ENCODE data around the gene MAPK8IP2.

The MAPK8IP2 gene

DNA sequence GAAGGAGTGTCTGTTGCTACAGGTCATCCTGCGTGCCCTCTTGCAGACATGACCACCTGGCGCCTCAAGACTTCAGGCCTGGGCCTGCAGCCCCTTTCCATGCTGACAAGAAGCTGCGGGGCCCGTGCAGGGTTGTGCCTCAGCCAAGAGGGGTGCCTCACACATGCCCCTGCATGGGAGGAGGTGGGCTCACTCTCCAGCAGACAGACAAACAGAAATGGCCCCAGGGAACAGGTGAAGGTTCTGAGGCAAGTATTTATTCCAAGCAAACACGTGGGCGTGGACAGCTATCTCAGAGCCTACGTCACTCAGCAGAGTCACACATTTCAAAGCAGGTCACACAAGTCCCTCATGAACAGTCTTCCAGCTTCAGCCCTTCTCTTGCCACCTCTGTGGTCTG is 32.0 kb upstream of the MAPK8IP2 start:
- H3K4me1 ChIP-seq (ENCODE audit: insufficient read depth, low read length), result peaks cover 3% of the 10 kb centered on the region
- H3K27me3 ChIP-seq (ENCODE audit: control insufficient read depth in 1 of 2, insufficient read depth in 2 of 2, low read length in 2 of 2), result no peaks in the 10 kb centered on the region
- no peak overlapping the region for H3K27ac ChIP-seq (ENCODE audit: low read depth, low read length)
- no peak overlapping the region for H3K9ac ChIP-seq (ENCODE audit: low read length)
- H3K4me3 ChIP-seq (ENCODE audit: low read depth in 1 of 2, low read length in 2 of 2), result no peak overlapping the region
- no peaks in the 10 kb centered on the region for H3K9me3 ChIP-seq (ENCODE audit: low read length)
- no peaks in the 10 kb centered on the region for H3K36me3 ChIP-seq (ENCODE audit: insufficient read depth, low read length)

DNA sequence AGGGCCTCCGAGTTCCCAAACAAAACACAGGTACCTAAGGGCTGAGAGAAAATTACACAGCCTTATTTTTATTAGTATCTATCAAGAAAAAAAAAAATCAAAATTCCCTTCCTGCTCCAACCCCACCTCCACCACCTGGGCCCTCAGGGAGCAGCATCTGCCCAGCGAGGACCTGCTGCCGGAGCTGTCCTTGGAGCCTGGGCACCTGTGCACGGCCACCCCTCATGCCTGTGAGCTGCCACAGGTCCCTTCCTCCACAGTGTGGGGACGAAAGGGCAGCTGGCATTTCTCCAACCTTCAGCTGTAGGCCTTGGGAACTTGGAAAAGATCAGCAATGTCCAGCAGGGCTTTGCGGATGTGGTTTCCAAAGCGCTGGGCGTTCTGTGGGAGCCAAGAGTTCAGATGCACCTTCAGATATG is 31.5 kb upstream of the MAPK8IP2 start:
- no peak overlapping the region for H3K9ac ChIP-seq (ENCODE audit: low read length)
- no peak overlapping the region for H3K4me3 ChIP-seq (ENCODE audit: low read depth in 1 of 2, low read length in 2 of 2)
- no peaks in the 10 kb centered on the region for H3K27me3 ChIP-seq (ENCODE audit: control insufficient read depth in 1 of 2, insufficient read depth in 2 of 2, low read length in 2 of 2)
- H3K27ac ChIP-seq (ENCODE audit: low read depth, low read length), result no peak overlapping the region
- H3K4me1 ChIP-seq (ENCODE audit: insufficient read depth, low read length), result no peaks in the 10 kb centered on the region
- no peaks in the 10 kb centered on the region for H3K36me3 ChIP-seq (ENCODE audit: insufficient read depth, low read length)
- H3K9me3 ChIP-seq (ENCODE audit: low read length), result no peaks in the 10 kb centered on the region

DNA sequence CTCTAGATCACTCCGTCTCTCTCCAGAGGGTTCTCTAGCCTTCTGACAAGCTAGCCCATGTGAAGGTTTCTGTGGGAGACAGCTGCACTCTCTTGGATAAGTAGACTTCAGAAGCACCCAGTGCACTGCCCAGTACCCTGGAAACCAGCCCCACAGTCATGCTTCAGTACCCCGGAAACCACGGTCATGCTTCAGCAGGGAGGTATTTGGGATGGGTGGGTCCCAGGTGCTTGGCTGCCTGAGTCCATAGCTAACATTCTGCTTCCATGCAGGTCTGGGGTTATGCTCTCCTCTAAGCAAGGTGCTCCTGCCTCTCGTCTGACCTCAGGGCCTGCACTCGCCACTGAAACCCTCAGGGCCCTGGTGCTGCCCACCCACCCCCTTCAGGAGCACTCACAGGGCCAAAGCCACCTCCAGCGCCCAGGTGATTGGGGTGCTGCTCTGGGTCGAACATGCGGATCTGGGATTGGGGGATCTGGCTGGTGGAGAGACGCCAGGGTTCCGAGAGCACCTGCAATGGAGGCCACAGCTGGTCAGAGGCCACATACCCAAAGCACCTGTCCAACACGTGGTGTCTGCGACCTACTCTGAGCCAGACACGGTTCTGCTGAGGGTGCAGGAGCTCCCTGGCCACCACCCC is 30.6 kb upstream of the MAPK8IP2 start:
- no peak overlapping the region for H3K9ac ChIP-seq (ENCODE audit: low read length)

DNA sequence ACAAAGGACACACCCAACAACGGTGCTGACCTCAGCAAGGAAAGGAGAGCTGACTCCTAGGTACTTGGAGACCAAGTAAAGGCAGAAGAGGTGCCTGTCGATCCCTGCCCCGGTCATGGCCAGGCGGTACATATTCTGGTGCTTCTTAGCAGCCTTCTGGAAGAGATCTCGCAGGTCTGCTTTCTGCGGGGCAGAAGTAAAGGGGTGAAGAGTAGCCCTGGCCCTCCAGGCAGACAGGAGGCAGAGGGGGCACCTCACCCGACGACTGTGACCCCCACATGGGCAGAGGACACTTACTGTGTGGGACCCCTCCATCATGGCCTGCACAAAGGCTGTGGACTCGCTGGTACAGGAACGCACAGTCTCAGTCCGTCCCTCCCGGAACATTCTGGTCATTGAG is 29.7 kb upstream of the MAPK8IP2 start:
- H3K9ac ChIP-seq (ENCODE audit: low read length), result no peak overlapping the region
- no peaks in the 10 kb centered on the region for H3K4me1 ChIP-seq (ENCODE audit: insufficient read depth, low read length)
- H3K4me3 ChIP-seq (ENCODE audit: low read depth in 1 of 2, low read length in 2 of 2), result no peak overlapping the region
- no peaks in the 10 kb centered on the region for H3K36me3 ChIP-seq (ENCODE audit: insufficient read depth, low read length)
- no peak overlapping the region for H3K27ac ChIP-seq (ENCODE audit: low read depth, low read length)
- no peaks in the 10 kb centered on the region for H3K27me3 ChIP-seq (ENCODE audit: control insufficient read depth in 1 of 2, insufficient read depth in 2 of 2, low read length in 2 of 2)
- H3K9me3 ChIP-seq (ENCODE audit: low read length), result no peaks in the 10 kb centered on the region

More for the DNA sequence above, 30.6 kb upstream of the MAPK8IP2 start:
- H3K9me3 ChIP-seq (ENCODE audit: low read length), result no peaks in the 10 kb centered on the region
- no peaks in the 10 kb centered on the region for H3K36me3 ChIP-seq (ENCODE audit: insufficient read depth, low read length)
- H3K27me3 ChIP-seq (ENCODE audit: control insufficient read depth in 1 of 2, insufficient read depth in 2 of 2, low read length in 2 of 2), result no peaks in the 10 kb centered on the region
- no peaks in the 10 kb centered on the region for H3K4me1 ChIP-seq (ENCODE audit: insufficient read depth, low read length)
- no peak overlapping the region for H3K4me3 ChIP-seq (ENCODE audit: low read depth in 1 of 2, low read length in 2 of 2)
- no peak overlapping the region for H3K27ac ChIP-seq (ENCODE audit: low read depth, low read length)

DNA sequence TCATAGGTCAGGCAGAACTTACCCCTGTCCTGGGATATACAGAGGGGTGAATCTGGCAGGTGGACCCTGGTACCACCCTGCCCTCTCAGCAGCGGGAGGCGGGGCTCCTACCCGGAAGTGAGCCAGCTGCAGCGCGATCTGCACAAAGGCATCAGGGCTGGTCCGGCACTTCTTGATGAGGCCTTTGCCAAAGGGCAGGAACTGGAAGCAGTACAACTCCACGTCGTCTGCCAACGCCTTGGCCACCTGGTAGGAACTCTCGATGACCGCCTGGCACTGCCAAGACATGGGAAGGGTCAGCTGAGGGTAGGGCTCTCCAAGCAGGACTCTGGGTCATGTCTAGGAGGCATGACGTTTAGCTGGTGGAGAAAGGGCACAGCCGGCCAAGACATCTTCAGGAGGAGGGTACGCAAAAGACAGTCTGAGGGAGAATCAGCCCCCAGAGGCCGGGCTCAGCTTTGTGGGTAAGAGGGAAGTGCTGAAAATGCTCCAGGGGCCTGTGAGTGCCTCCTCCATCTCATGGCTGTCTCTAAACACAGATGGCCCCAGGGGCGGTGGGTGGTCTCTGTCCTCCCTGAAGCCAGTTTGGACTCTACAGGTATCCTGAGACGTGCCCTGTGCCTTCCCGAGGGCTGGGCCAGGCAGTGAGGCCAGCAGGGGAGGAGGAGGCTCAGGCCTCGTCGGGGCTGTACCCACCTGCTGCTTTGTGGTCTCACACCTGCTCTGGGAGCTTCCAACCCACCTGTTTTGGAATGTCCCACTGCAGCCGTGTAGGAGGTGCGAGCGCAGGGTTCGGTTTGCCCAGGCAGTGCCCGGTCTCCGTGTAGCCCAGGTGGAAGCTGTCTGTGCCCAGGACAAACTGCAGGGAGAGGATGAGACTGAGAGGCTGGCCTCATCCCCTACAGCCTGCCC is 29.1 kb upstream of the MAPK8IP2 start:
- Histone ChIP-seq H3K27me3 (ENCODE audit: control insufficient read depth in 1 of 2, insufficient read depth in 2 of 2, low read length in 2 of 2) (no peaks in the 10 kb centered on the region), H3K4me1 (ENCODE audit: insufficient read depth, low read length) (no peaks in the 10 kb centered on the region), H3K27ac (ENCODE audit: low read depth, low read length) (no peak overlapping the region), H3K9ac (ENCODE audit: low read length) (no peak overlapping the region), H3K4me3 (ENCODE audit: low read depth in 1 of 2, low read length in 2 of 2) (no peak overlapping the region), H3K9me3 (ENCODE audit: low read length) (no peaks in the 10 kb centered on the region), H3K36me3 (ENCODE audit: insufficient read depth, low read length) (no peaks in the 10 kb centered on the region)

DNA sequence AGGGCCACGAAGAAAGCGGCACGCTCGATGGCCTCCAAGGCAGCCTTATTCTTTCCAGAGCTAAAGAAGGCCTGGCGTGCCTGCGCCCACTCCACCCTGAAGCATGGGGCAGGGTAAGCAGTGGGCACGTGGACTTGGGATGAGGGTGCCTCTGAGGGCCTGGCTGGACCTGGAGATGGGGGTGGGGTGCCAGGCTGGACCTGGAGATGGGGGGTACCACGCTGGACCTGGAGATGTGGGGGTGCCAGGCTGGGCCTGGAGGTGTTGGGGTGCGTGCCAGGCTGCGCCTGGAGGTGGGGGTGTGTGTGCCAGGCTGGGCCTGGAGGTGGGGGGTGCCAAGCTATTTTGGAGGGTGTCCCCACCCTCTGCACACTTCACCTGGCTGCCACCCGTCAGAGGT is 27.6 kb upstream of the MAPK8IP2 start:
- H3K27me3 ChIP-seq (ENCODE audit: control insufficient read depth in 1 of 2, insufficient read depth in 2 of 2, low read length in 2 of 2), result peaks cover 0 to 7% of the 10 kb centered on the region in 2 donors
- no peaks in the 10 kb centered on the region for H3K9me3 ChIP-seq (ENCODE audit: low read length)
- no peaks in the 10 kb centered on the region for H3K4me1 ChIP-seq (ENCODE audit: insufficient read depth, low read length)
- no peaks in the 10 kb centered on the region for H3K36me3 ChIP-seq (ENCODE audit: insufficient read depth, low read length)
- no peak overlapping the region for H3K9ac ChIP-seq (ENCODE audit: low read length)
- no peak overlapping the region for H3K4me3 ChIP-seq (ENCODE audit: low read depth in 1 of 2, low read length in 2 of 2)
- H3K27ac ChIP-seq (ENCODE audit: low read depth, low read length), result no peak overlapping the region

DNA sequence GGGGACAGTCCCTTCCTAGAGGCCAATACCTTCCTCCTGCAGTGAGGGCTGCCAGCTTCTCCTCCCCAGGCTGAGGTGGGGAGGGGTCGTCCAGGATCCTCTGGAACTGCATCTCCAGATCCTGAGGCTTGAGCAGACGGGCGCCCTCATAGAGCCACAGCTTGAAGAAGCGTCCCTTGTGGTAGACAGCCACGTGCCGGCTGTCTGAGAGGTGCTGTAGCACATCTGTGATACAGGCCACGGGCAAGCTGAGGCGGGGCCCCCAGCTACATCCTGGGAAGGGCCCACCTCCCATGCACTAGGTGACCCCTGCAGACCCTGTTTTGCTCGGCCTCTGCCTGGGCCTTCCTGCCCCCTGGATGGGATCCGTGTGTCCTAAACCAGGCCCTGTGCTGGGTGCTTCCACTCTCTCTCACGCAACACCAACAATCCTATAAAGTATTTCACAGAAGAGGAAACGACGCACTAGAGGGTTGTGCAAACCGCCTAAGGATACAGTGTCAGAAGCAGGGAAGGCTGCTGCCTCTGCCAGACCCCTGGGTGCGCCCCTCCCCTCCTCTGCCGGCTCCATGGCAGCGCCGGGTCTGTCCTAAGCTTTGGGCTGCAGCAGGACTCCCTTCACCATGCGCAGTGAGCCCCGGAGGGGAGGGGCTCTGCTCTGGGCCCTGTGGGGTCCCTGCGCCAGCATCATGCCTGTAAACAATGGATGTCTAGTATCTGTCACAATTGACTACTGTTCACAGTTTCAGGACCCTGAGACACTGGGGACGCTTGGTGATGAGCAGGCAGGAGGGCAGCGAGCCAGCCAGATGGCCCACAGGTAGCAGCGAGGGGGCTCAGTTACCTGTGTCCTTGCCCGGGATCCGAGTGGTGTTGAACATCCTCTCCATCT is 26.9 kb upstream of the MAPK8IP2 start:
- peaks cover 7% of the 10 kb centered on the region for H3K4me1 ChIP-seq (ENCODE audit: insufficient read depth, low read length)
- H3K27ac ChIP-seq (ENCODE audit: low read depth, low read length), result no peak overlapping the region
- no peak overlapping the region for H3K4me3 ChIP-seq (ENCODE audit: low read depth in 1 of 2, low read length in 2 of 2)
- peaks cover 0 to 15% of the 10 kb centered on the region in 2 donors for H3K27me3 ChIP-seq (ENCODE audit: control insufficient read depth in 1 of 2, insufficient read depth in 2 of 2, low read length in 2 of 2)
- H3K36me3 ChIP-seq (ENCODE audit: insufficient read depth, low read length), result no peaks in the 10 kb centered on the region
- no peak overlapping the region for H3K9ac ChIP-seq (ENCODE audit: low read length)
- H3K9me3 ChIP-seq (ENCODE audit: low read length), result no peaks in the 10 kb centered on the region

DNA sequence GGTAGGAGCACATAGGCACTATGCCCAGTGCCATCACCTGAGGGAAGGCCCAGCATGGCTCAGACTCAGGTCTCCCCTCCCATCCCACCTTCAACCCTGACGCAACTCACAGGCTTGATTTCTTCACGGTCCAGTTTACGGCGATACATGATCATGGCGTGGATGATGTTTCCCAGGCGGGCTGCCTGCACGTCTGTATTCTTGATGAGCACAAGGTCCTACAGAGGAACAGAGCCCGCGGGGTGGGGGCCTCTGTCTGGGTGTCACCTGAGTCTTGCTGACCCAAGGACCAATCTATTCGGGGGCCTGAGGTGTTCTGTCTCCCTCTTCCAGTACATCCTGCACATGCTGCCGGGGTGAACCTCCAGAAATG is 26.2 kb upstream of the MAPK8IP2 start:
- H3K36me3 ChIP-seq (ENCODE audit: insufficient read depth, low read length), result no peaks in the 10 kb centered on the region
- peaks cover 8% of the 10 kb centered on the region for H3K4me1 ChIP-seq (ENCODE audit: insufficient read depth, low read length)
- no peak overlapping the region for H3K27ac ChIP-seq (ENCODE audit: low read depth, low read length)
- no peaks in the 10 kb centered on the region for H3K9me3 ChIP-seq (ENCODE audit: low read length)
- peaks cover 0 to 15% of the 10 kb centered on the region in 2 donors for H3K27me3 ChIP-seq (ENCODE audit: control insufficient read depth in 1 of 2, insufficient read depth in 2 of 2, low read length in 2 of 2)
- H3K9ac ChIP-seq (ENCODE audit: low read length), result no peak overlapping the region
- H3K4me3 ChIP-seq (ENCODE audit: low read depth in 1 of 2, low read length in 2 of 2), result no peak overlapping the region

DNA sequence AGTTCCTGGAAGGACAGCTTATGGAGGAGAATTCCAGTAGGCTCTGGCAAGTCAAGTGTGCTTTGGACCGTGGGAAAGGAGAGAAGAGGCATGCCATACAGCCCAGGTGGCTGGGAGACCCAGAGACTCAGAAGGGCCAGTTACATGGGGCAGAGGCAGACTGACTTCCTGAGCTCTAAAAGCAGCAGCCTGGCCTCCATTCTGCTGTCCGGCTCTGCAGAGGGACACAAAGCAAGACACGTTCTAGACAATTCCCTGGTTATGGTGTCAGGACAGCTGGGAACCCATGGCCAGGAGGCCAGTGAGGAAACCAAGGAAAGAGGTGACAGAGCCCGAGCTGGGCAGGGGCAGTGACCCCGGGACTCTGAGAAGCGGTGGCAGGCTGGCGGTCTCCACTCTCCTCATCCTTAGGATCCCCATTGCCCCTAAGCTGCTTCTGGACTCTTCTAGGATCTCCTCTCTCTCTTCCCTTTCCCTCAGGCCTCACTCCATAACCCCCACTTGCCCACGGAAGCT is 25.1 kb upstream of the MAPK8IP2 start:
- no peaks in the 10 kb centered on the region for H3K9me3 ChIP-seq (ENCODE audit: low read length)
- H3K4me3 ChIP-seq (ENCODE audit: low read depth in 1 of 2, low read length in 2 of 2), result no peak overlapping the region
- H3K9ac ChIP-seq (ENCODE audit: low read length), result no peak overlapping the region
- H3K27me3 ChIP-seq (ENCODE audit: control insufficient read depth in 1 of 2, insufficient read depth in 2 of 2, low read length in 2 of 2), result peaks cover 0 to 15% of the 10 kb centered on the region in 2 donors
- peaks cover 3% of the 10 kb centered on the region for H3K36me3 ChIP-seq (ENCODE audit: insufficient read depth, low read length)
- H3K27ac ChIP-seq (ENCODE audit: low read depth, low read length), result no peak overlapping the region
- H3K4me1 ChIP-seq (ENCODE audit: insufficient read depth, low read length), result peaks cover 8% of the 10 kb centered on the region

DNA sequence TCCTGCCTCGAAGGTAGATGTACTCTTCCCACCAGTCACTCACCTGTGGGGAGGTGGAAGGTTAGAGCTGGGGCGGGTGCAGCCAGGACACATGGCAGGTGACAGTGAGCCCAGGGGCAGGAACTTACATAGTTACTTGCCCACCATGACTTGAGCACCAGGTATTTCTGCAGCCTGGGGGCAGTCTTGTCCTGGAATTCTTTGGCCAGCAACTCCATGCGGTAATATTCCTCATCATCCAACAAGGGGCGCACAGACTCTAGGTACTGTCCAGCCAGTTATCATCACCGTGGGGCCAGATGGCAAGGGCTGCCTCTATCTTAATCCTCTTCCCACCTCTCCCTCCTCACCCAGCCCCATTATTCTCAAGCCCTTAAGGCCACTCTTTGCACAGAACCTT is 24.5 kb upstream of the MAPK8IP2 start:
- Histone ChIP-seq H3K27ac (ENCODE audit: low read depth, low read length) (no peak overlapping the region), H3K9ac (ENCODE audit: low read length) (no peak overlapping the region), H3K36me3 (ENCODE audit: insufficient read depth, low read length) (peaks cover 4% of the 10 kb centered on the region), H3K9me3 (ENCODE audit: low read length) (no peaks in the 10 kb centered on the region), H3K4me3 (ENCODE audit: low read depth in 1 of 2, low read length in 2 of 2) (no peak overlapping the region), H3K4me1 (ENCODE audit: insufficient read depth, low read length) (peaks cover 9% of the 10 kb centered on the region), H3K27me3 (ENCODE audit: control insufficient read depth in 1 of 2, insufficient read depth in 2 of 2, low read length in 2 of 2) (peaks cover 0 to 15% of the 10 kb centered on the region in 2 donors)
